ENCODE data around the gene MEGF11.

DNA sequence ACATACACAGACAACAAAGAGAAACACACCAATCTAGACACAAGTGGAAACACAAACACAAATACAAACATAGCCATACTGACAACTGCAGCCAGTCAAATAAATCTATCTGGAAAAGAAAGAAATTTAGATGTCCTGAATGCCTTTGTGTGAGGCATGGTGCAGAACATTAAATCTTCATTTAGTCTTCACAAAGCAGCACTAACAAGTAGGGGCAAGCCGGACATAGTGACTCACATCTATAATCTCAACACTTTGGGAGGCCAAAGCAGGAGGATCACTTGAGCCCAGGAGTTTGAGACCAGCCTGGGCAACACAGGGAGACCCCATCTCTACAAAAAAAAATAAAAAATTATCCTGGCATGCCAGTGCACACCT, 11.7 kb downstream of the MEGF11 start:
- TF ChIP-seq, protein P1, sequence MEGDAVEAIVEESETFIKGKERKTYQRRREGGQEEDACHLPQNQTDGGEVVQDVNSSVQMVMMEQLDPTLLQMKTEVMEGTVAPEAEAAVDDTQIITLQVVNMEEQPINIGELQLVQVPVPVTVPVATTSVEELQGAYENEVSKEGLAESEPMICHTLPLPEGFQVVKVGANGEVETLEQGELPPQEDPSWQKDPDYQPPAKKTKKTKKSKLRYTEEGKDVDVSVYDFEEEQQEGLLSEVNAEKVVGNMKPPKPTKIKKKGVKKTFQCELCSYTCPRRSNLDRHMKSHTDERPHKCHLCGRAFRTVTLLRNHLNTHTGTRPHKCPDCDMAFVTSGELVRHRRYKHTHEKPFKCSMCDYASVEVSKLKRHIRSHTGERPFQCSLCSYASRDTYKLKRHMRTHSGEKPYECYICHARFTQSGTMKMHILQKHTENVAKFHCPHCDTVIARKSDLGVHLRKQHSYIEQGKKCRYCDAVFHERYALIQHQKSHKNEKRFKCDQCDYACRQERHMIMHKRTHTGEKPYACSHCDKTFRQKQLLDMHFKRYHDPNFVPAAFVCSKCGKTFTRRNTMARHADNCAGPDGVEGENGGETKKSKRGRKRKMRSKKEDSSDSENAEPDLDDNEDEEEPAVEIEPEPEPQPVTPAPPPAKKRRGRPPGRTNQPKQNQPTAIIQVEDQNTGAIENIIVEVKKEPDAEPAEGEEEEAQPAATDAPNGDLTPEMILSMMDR (conservative IDR thresholded peaks at IDR 0.05; ENCODE audit: low read length), result no peak
- TF ChIP-seq EZH2phosphoT487 (IDR thresholded peaks at IDR 0.05; ENCODE audit: borderline replicate concordance), result no peak
